ENCODE results near the gene CCDC188. TPM values are rescaled to one million over a fixed set of nuclear protein-coding genes. Genes with fewer than 3 reads are reported as not detected.

CCDC188 gene
- total and polyA plus RNA-seq, 9 of the 15 experiments (the other 6 are each of a cell fraction or from before 2014, with no cell fraction given) = not detected

DNA sequence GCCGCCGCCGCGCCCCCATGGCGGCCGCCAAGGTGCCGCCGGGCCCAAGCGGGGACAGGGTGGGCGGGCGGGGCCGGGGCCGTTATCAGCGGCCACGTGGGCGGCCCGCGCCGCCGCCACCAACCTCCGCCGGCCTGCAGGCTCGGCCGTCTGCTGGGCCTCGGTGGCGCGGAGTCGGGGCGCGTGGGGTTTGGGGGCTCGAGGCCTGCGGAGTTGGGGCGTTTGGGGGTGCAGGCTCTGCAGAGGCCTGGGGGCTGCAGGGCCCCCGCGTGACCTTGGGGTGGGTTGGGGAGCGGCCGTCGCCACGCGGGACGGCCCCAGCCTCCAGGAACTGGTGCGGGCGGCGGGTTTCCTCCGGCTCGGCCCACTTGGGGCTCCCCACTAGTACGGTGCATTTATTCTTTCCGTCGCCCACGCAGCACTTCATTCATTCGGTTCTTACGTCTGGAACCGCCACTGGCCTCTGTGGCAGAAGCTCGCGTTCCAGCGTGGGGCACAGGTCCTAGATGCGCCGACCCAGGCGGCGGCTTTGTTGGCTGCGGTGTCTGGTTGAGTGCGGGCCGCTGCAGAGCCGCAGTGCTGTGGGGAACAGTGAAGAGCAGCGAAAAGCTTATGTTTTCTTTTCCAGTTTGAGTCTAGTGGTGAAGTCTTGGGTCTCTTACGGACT is 33.1 kb downstream of the CCDC188 start (continued):
- TF ChIP-seq, protein P1, sequence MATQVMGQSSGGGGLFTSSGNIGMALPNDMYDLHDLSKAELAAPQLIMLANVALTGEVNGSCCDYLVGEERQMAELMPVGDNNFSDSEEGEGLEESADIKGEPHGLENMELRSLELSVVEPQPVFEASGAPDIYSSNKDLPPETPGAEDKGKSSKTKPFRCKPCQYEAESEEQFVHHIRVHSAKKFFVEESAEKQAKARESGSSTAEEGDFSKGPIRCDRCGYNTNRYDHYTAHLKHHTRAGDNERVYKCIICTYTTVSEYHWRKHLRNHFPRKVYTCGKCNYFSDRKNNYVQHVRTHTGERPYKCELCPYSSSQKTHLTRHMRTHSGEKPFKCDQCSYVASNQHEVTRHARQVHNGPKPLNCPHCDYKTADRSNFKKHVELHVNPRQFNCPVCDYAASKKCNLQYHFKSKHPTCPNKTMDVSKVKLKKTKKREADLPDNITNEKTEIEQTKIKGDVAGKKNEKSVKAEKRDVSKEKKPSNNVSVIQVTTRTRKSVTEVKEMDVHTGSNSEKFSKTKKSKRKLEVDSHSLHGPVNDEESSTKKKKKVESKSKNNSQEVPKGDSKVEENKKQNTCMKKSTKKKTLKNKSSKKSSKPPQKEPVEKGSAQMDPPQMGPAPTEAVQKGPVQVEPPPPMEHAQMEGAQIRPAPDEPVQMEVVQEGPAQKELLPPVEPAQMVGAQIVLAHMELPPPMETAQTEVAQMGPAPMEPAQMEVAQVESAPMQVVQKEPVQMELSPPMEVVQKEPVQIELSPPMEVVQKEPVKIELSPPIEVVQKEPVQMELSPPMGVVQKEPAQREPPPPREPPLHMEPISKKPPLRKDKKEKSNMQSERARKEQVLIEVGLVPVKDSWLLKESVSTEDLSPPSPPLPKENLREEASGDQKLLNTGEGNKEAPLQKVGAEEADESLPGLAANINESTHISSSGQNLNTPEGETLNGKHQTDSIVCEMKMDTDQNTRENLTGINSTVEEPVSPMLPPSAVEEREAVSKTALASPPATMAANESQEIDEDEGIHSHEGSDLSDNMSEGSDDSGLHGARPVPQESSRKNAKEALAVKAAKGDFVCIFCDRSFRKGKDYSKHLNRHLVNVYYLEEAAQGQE (IDR thresholded peaks at IDR 0.05; ENCODE audit: borderline replicate concordance) = no peak
- TF ChIP-seq, protein P1 (CRISPR knock-in tag; IDR thresholded peaks at IDR 0.05; ENCODE audit: low read depth) = peak; percentile 68; the same call in 1 of the 2 replicates
- no peak for TF ChIP-seq TAL1 (IDR thresholded peaks at IDR 0.05)
- no peak for TF ChIP-seq ZNF175 (CRISPR knock-in tag; IDR thresholded peaks at IDR 0.05; ENCODE audit: low read depth)
- no peak; the same call in 1 of the 2 replicates for TF ChIP-seq MAFF (IDR thresholded peaks at IDR 0.05; ENCODE audit: low read length)
- no peak for TF ChIP-seq HMGN3 (IDR thresholded peaks at IDR 0.05; ENCODE audit: borderline replicate concordance, extremely low read depth, insufficient read length, low read depth, low read length)
- TF ChIP-seq ZC3H11A (IDR thresholded peaks at IDR 0.05; ENCODE audit: low read depth, low read length) = peak; percentile 84
- no peak for TF ChIP-seq ZNF217 (CRISPR knock-in tag; IDR thresholded peaks at IDR 0.05)
- no peak for TF ChIP-seq FOXM1 (IDR thresholded peaks at IDR 0.05; ENCODE audit: low read depth)
- no peak for TF ChIP-seq FOXM1 (CRISPR knock-in tag; IDR thresholded peaks at IDR 0.05; ENCODE audit: low read depth)
- TF ChIP-seq E2F1 (CRISPR knock-in tag; IDR thresholded peaks at IDR 0.05) = peak; percentile 85
- no peak for TF ChIP-seq HDAC6 (IDR thresholded peaks at IDR 0.05; ENCODE audit: low read depth, low read length)
- TF ChIP-seq ZFPM2 (CRISPR knock-in tag; IDR thresholded peaks at IDR 0.05) = no peak
- no peak for TF ChIP-seq VEZF1 (CRISPR knock-in tag; IDR thresholded peaks at IDR 0.05)
- no peak for TF ChIP-seq FOXJ3 (CRISPR knock-in tag; IDR thresholded peaks at IDR 0.05)
- peak; percentile 10; the same call in 1 of the 2 replicates for TF ChIP-seq CAMTA2 (CRISPR knock-in tag; conservative IDR thresholded peaks at IDR 0.05)
- peak; percentile 62 for TF ChIP-seq KAT2B (IDR thresholded peaks at IDR 0.05; ENCODE audit: low read depth, low read length)
- no peak for TF ChIP-seq CREBBP (IDR thresholded peaks at IDR 0.05; ENCODE audit: low read depth, low read length)
- no peak for TF ChIP-seq CBX5 (IDR thresholded peaks at IDR 0.05; ENCODE audit: borderline replicate concordance, low read depth)
- no peak for TF ChIP-seq POLR2AphosphoS2 (IDR thresholded peaks at IDR 0.05; ENCODE audit: low read length)
